HG02642 (cell line): ENCODE results near the gene SCML2.
"Not testable (repeated sequence)": the region's sequence is repeated elsewhere in the genome, so short reads cannot be mapped to it uniquely, and the experiment has no call there.

ENCODE experiments used
- ATAC-seq: cut with Tn5 transposase; IDR thresholded peaks from one replicate; pipeline ENCODE4 v1.9.1; 2021; ENCODE audit warnings: mild to moderate bottlenecking; ENCODE audit not compliant: unreplicated experiment, poor library complexity

Gene SCML2

GRCh38 chrX:18272222-18272621 lies 82.3 kb downstream of the SCML2 start:
- no peak for ATAC-seq

DNA sequence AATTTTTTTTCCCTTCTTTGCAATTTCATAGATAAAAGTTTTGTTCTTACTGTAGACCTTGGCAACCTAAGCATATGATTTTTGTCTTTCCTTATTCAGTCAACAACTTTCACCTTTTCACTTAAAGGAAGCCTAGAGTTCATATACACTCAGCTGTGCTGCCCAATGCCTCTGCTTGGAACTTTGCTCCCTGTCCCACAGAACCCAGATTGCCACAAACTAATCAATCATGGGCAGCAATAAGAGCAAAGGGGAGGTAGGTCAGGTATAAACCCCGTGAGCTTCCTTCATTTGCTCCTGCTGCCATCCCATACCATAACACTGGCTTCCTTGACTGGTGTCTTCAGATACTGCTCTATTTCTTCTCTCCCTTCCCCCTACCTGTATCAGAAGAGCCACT lies 82.8 kb downstream of the SCML2 start:
- ATAC-seq: no peak

- ATAC-seq: no peak
These were observed 83.2 kb downstream of the SCML2 start for GRCh38 chrX:18271309-18271708.

DNA sequence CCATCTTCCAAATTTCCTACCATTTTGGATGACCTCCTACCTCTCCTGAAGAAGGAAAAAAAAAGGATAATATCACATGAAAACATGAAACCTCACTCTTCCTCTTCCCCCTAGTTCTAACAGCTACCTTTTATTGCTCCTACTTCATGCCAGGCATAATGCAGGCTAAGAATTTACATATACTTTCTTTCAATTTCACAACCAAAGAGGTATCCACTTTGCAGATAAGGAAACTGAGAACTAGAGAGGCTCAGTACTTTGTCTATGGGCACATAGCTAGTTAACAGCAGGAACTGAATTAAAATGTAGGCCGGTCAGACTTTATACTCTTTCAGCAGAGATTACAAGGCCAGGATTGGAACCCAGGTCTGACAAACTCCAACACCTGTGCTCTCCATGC lies 99.4 kb downstream of the SCML2 start:
- no peak for ATAC-seq

- no peak for ATAC-seq
These were observed 101.7 kb downstream of the SCML2 start for GRCh38 chrX:18252644-18253359.

DNA sequence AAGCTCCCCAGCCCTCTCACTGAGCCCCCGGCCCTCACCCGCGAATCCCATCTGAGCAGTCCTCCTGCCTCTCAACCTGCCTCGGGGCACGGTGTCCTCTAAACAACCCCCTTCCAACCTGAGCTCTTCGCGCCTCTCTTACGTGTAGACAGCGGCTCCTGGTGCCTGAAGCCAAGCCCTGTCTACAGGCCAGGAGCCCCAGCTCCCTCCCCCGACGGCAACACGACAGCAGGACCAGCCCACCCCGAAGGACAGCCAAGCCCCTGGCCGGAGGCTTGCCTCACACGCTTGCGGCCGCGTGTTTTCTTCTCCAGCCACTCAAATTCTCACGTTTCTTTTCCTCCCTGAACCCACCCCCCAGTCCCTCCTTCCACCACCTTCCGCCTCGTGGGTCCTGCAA lies 124.8 kb downstream of the SCML2 start:
- not testable (repeated sequence) for ATAC-seq

DNA sequence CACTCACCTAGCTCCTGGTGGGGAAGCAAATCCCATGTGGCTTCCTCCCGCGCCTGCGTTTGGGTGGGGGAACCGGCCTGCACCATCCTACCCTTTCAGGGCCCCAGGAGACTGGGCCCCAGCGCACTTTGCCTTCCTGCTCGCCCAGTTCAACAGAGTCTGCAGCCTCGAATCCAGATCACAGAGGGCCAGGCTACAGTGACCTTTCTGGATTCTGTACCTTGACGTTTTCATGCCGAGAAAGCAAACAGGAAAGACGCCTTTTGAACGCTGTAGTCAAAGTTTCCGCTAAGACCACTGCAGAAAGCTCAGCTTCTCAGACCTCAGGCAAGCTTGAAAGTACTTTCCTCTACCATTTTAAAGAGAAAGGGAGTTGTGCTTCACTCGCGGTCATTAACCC lies 126.4 kb downstream of the SCML2 start:
- no peak for ATAC-seq

DNA sequence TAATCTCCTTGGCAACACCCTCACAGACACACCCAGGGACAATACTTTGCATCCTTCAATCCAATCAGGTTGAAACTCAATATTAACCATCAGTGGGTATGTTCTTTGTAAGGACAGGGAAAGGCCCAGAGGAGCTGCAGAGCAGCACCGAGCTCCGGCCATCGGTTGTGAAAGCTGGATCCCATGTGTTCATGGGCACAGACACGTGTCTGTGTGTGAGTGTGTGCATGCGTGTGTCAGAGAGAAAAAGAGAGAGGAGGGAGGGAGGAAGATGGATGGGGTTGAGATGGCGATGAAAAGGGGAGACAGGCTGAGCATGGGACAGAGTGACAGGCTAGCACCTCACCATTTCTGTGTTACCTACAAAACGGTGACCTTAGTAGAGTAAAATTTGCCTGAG lies 127.0 kb downstream of the SCML2 start:
- ATAC-seq: no peak

DNA sequence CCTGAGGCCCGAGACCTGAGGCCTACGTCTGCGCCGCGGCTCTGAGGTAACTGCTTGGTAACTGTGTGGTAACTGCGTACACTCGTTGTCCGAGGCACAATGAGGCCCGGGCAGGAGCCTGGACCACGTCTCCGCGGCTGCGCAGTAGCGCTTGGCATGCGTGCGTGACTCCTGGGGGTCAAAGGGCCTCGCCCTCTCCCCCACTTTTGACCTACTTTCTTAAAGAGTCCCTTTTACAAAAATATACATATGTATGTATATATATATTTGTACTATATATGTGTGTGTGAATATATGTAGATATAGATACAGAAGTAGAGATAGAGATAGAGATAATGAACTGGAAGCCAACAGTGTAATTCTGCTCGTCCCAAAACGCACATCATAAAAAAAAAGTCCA lies 133.7 kb downstream of the SCML2 start, which contains the start of gene BEND2:
Gene BEND2, minus strand, starts transcription at position 101 of the 400 bp plus-strand sequence. CDS start 136 bp downstream, outside the sequence.
- ATAC-seq: no peak

GRCh38 chrX:18210470-18210869 lies 144.0 kb downstream of the SCML2 start:
- ATAC-seq: no peak

DNA sequence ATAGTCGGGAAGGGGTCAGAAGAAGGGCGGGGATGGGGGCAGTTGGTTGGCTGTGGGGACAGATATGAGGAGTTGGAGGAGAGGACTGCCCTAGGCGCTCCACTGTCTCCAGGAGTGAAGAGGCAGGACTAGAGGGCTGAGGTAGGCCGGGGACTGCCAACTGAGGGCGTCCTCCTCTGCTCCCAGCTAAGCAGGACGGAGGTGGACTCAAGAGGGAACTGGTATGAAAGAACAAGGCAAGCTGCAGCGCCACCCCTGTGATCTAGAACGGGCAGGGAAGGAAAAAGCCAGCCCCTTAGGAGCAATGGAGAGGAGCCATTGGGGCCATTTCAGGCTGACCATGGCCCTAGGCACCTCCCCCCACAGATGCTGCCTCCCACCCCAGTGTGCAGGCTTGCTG lies 147.8 kb downstream of the SCML2 start:
- no peak for ATAC-seq

DNA sequence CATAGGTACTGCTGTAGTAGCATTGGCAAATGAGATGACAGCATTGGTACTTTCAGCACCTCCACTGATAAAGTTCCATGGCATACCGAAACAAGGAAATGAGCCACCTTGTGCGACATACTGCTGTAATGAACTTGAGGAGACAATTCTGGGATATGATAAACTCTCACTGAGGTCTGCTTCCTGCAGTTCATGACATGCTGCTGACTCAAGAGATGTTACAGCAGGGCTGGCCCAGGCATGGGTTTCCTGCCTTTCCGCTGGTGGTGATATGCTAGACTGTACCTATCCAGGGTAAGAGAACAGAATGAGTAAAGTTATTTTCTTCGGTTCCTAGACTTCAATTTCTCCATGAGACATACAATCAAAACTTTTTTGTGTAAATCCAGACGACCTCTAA lies 150.9 kb downstream of the SCML2 start:
- no peak for ATAC-seq

DNA sequence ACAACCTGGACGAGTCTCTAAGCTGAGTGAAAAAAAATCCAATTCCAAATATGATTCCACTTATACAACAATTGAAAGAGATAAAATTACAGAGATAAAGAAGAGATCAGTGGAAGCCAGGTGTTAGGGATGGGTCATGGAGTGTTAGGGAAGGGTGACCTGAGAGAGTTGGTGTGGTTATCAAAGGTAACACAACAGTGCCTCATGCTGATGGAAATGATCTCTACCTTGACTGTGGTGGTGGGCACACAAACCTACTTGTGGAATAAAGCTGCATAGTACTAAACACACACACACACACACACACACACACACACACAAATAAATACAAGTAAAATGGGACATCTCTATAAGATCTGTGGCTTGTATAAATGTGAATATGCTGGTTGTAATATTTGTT lies 159.8 kb downstream of the SCML2 start:
- no peak for ATAC-seq
